Nephron progenitor cell (in vitro differentiated cells): ENCODE data around the gene PNMA6F.

ENCODE experiments used
- DNase-seq: peaks from one replicate; pipeline ENCODE4 v3.0.0; 2021
- H3K27ac Mint-ChIP-seq: 2 replicates; pipeline ENCODE4 v1.8.0; 2021; ENCODE audit warnings: mild to moderate bottlenecking, moderate library complexity, mixed read lengths
- H3K27me3 Mint-ChIP-seq: 2 replicates; pipeline ENCODE4 v1.8.0; 2021; ENCODE audit warnings: mild to moderate bottlenecking, low read depth, mixed read lengths; ENCODE audit not compliant: poor library complexity
- H3K36me3 Mint-ChIP-seq: 2 replicates; pipeline ENCODE4 v1.8.0; 2021; ENCODE audit warnings: low read depth, mixed read lengths
- H3K4me1 Mint-ChIP-seq: 2 replicates; pipeline ENCODE4 v1.8.0; 2021; ENCODE audit warnings: mixed read lengths
- H3K4me3 Mint-ChIP-seq: 2 replicates; pipeline ENCODE4 v1.8.0; 2021; ENCODE audit warnings: mild to moderate bottlenecking, moderate library complexity, mixed read lengths
- H3K9me3 Mint-ChIP-seq: 2 replicates; pipeline ENCODE4 v1.8.0; 2021; ENCODE audit warnings: mild to moderate bottlenecking, moderate library complexity, mixed read lengths
- TF ChIP-seq, protein P1 (sequence below): fragments of 200-600 bp; sonication (generic); IDR thresholded peaks from 2 replicates; pipeline ENCODE4 v1.5.0; 2021; ENCODE audit warnings: antibody characterized with exemption

PNMA6F gene

DNA sequence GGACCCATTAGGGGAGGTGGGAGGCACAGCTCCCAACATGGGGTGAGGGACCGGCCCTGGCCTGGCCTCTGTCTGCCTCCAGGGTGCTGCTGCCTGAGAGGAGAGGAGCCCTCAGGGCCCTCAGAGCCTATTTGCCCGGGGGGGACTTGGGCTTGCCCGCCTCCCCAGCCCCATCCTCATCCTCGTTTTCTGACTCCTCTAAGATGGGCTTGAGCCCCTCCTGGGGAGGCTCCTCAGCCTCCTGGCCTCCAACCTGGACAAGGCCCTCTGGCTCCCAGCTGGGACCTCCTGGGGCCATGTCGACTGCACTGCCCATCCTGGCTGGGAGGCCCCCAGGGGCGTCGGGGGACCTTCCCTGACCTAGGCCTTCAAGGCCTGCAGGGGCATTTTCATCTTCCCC lies 2.8 kb downstream of the PNMA6F start:
- DNase-seq, result no peak
- H3K4me1 Mint-ChIP-seq, result peaks cover 5% of the 10 kb centered on the region
- TF ChIP-seq, protein P1, sequence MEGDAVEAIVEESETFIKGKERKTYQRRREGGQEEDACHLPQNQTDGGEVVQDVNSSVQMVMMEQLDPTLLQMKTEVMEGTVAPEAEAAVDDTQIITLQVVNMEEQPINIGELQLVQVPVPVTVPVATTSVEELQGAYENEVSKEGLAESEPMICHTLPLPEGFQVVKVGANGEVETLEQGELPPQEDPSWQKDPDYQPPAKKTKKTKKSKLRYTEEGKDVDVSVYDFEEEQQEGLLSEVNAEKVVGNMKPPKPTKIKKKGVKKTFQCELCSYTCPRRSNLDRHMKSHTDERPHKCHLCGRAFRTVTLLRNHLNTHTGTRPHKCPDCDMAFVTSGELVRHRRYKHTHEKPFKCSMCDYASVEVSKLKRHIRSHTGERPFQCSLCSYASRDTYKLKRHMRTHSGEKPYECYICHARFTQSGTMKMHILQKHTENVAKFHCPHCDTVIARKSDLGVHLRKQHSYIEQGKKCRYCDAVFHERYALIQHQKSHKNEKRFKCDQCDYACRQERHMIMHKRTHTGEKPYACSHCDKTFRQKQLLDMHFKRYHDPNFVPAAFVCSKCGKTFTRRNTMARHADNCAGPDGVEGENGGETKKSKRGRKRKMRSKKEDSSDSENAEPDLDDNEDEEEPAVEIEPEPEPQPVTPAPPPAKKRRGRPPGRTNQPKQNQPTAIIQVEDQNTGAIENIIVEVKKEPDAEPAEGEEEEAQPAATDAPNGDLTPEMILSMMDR, result no peak
- no peak overlapping the region for H3K27ac Mint-ChIP-seq
- H3K36me3 Mint-ChIP-seq, result no peaks in the 10 kb centered on the region
- H3K4me3 Mint-ChIP-seq, result no peak overlapping the region
- H3K27me3 Mint-ChIP-seq, result peaks cover 32% of the 10 kb centered on the region
- peaks cover 40% of the 10 kb centered on the region for H3K9me3 Mint-ChIP-seq

DNA sequence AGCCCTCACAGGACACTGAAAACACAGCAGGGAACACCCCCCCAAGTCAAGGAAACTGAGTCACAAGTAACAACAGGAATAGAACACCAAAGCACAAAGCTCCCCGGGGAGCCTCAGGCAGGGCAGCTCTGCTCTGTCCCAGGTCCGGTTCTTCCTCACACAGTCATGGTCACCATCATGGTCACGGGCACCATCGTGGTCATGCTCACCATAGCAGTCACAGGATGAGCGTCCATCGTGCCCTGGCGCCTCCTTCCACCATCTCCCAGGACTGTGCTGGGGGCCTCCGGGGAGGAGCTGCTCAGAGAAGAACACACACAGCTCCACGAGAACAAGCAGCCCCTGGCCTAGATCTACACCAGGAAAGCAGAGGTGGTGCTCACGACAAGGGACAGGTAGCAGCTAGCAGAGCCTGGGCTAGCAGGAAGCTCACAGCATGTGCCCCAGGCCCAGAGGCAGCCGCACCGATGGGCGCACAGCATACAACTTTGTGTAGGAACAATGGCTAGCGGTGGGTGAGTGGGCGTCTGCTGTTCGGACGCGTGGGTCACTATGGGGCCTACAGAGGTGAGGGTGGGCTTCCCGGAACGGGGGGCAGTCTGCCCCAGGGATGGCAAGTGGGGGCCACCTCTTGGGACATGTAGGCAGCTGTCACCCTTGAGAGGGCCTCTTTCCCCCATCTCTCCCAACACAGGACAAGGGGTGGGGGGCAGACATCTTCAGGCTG lies 3.4 kb downstream of the PNMA6F start:
- Mint-ChIP-seq H3K36me3 (no peaks in the 10 kb centered on the region), H3K4me3 (no peak overlapping the region), H3K9me3 (peaks cover 35% of the 10 kb centered on the region), H3K27me3 (peaks cover 29% of the 10 kb centered on the region), H3K27ac (no peak overlapping the region), H3K4me1 (peaks cover 5% of the 10 kb centered on the region)
- no peak for DNase-seq
- TF ChIP-seq, protein P1, result no peak

DNA sequence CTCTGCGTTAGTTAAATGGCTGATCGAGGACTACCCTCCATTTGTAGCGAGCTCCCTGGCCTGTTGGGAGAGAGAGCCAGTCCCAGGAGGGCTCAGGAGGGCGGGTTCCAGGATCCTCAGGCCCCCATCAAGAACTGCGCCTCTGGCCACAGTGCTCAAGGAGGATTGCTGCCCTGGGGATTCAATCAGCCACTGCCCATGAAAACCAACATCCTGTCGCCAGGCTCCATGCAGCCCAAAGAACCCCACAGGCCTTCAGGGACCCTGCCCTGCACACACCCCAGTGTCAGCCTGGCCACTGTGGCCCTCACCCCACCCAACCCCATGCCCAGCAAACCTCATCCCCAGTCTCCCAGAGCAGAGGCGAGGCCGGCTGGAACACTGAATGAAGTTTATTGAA lies 4.3 kb downstream of the PNMA6F start:
- TF ChIP-seq, protein P1, result no peak
- no peak for DNase-seq
- H3K9me3 Mint-ChIP-seq, result peaks cover 35% of the 10 kb centered on the region
- no peak overlapping the region for H3K4me3 Mint-ChIP-seq
- H3K27ac Mint-ChIP-seq, result no peak overlapping the region
- peaks cover 5% of the 10 kb centered on the region for H3K4me1 Mint-ChIP-seq
- H3K36me3 Mint-ChIP-seq, result no peaks in the 10 kb centered on the region
- H3K27me3 Mint-ChIP-seq, result peaks cover 28% of the 10 kb centered on the region

DNA sequence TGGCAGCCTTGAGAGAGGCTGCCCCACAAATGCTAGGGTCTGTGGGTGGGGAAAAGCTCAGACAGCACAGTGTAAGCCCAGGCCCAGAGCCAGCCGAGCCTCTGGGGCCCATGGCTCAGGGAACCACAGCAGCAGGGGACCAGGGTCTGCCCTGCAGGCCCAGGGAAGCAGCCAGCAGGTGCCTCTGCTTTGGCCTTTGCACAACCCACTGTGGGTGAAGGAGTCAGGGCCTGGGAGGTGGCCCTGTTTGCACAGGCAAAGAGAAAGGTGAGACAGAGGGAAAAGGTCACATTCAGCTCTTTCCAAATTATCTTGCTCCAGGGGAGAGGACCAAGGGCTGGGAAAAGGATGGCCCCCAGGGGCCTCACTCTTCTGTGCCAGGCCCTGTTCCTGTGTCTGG lies 8.7 kb downstream of the PNMA6F start:
- no peaks in the 10 kb centered on the region for H3K4me1 Mint-ChIP-seq
- H3K9me3 Mint-ChIP-seq, result peaks cover 41% of the 10 kb centered on the region
- DNase-seq, result no peak
- TF ChIP-seq, protein P1, result no peak
- H3K4me3 Mint-ChIP-seq, result no peak overlapping the region
- peaks cover 7% of the 10 kb centered on the region for H3K27me3 Mint-ChIP-seq
- no peak overlapping the region for H3K27ac Mint-ChIP-seq
- H3K36me3 Mint-ChIP-seq, result no peaks in the 10 kb centered on the region

DNA sequence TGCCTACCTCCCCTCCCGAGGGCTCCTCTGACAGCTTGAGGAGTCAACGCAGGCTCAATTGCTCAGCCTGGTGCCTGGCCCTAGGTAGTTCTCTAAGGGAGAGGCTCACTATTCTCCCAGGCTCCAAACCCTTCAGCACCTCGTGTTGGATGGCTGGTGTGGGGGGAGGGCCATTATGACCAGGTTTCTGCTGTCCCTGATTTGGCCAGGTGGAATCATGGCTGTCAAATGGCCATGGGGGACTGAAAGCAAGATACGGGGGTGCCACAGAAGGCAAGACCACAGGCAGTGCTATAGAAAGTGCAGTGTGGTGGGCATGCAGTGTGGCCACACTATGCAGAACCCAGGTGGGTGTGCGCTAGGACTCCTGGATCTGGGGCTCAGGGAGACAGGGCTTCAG lies 9.5 kb downstream of the PNMA6F start:
- TF ChIP-seq, protein P1, result no peak
- Mint-ChIP-seq H3K27me3 (peaks cover 7% of the 10 kb centered on the region), H3K4me3 (no peak overlapping the region), H3K36me3 (no peaks in the 10 kb centered on the region), H3K9me3 (peaks cover 40% of the 10 kb centered on the region), H3K4me1 (no peaks in the 10 kb centered on the region), H3K27ac (no peak overlapping the region)
- DNase-seq, result no peak

DNA sequence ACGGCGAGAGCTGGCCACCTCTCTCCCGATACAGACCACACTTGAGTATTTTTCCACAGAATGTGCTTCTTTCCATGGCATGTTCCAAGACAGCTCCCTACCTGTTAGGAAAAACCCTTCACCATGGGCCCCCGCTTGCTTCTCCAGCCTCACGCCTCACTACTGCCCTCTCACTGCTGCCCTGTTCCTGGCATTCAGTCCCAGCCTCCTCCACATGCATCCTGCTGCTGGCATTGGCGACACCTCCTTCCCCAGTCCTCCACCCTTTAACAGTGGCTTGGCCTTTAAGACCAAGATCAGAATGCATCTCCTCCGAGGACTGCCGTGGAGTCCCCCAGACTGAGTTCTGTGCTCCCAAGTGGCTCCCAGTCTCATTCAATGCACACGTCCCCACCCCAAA lies 10.7 kb downstream of the PNMA6F start:
- peaks cover 7% of the 10 kb centered on the region for H3K27me3 Mint-ChIP-seq
- H3K36me3 Mint-ChIP-seq, result no peaks in the 10 kb centered on the region
- H3K27ac Mint-ChIP-seq, result no peak overlapping the region
- TF ChIP-seq, protein P1, result no peak
- no peaks in the 10 kb centered on the region for H3K4me1 Mint-ChIP-seq
- no peak overlapping the region for H3K4me3 Mint-ChIP-seq
- peaks cover 46% of the 10 kb centered on the region for H3K9me3 Mint-ChIP-seq
- DNase-seq, result no peak
